Measurements from ENCODE around the gene TSPAN7. TPM values are rescaled to one million over a fixed set of nuclear protein-coding genes. Genes with fewer than 3 reads are reported as not detected.

Gene TSPAN7
- total RNA-seq, 2 experiments from 2014 or later, result 0.12 to 0.21 TPM

GRCh38 chrX:38694394-38694793 lies 133.1 kb downstream of the TSPAN7 start:
- no peak for DNase-seq
- no peaks in the 10 kb centered on the region for H3K4me1 Mint-ChIP-seq
- ChIA-PET CTCF (no interaction called here), POLR2A (no interaction called here)
- peaks cover 3% of the 10 kb centered on the region for H3K27me3 Mint-ChIP-seq
- H3K9me3 Mint-ChIP-seq, result peaks cover 1% of the 10 kb centered on the region
- H3K36me3 Mint-ChIP-seq (ENCODE audit: low read depth), result no peaks in the 10 kb centered on the region
- no peak overlapping the region for H3K27ac Mint-ChIP-seq
- no peak overlapping the region for H3K4me3 Mint-ChIP-seq

GRCh38 chrX:38697461-38697860 lies 136.1 kb downstream of the TSPAN7 start:
- H3K4me3 Mint-ChIP-seq, result no peak overlapping the region
- no peaks in the 10 kb centered on the region for H3K27me3 Mint-ChIP-seq
- no peaks in the 10 kb centered on the region for H3K36me3 Mint-ChIP-seq (ENCODE audit: low read depth)
- CTCF ChIA-PET, result no interaction called here
- POLR2A ChIA-PET, result no interaction called here
- DNase-seq, result no peak
- H3K4me1 Mint-ChIP-seq, result peaks cover 2% of the 10 kb centered on the region
- no peak overlapping the region for H3K27ac Mint-ChIP-seq
- peaks cover 1% of the 10 kb centered on the region for H3K9me3 Mint-ChIP-seq

DNA sequence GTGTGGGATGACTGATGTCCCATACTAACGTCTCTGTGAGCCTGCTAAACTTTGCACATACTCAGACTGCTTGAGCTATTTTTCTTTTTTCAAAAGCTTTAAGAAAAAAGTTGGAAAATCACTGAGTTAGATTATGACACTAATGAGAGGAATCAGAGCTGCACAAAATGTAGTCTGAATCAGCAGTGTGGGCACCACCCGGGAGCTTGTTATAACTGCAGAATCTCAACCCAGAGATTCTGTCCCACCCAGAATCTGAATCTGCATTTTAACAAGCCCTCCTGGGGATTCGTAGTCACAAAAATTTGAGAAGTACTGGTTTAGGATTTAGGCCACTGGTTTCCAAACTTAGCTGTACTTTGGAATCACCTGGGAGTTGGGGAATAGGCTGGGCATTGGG lies 137.8 kb downstream of the TSPAN7 start:
- no peaks in the 10 kb centered on the region for H3K27me3 Mint-ChIP-seq
- H3K9me3 Mint-ChIP-seq, result no peaks in the 10 kb centered on the region
- no peak overlapping the region for H3K27ac Mint-ChIP-seq
- H3K4me1 Mint-ChIP-seq, result peaks cover 2% of the 10 kb centered on the region
- no peaks in the 10 kb centered on the region for H3K36me3 Mint-ChIP-seq (ENCODE audit: low read depth)
- no peak overlapping the region for H3K4me3 Mint-ChIP-seq
- ChIA-PET POLR2A (no interaction called here), CTCF (no interaction called here)
- DNase-seq, result no peak

DNA sequence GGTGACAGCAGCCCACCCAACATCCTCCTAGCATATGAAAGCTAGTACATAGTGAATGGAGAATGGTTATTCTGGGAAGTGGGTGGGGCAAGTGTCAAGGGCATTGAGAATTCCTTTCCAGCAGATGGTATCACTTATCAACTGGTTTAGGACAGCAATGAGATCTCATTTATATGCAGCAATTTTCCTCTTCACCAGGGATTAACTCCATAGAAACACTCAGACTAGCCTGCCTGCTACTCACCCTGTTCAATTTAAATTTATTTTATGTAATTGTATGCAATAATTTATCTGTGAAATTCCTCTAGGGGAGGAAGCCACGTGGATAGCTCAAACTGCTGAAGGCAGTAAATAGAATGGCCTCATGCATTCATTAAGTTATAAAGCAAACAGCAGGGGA lies 138.4 kb downstream of the TSPAN7 start:
- Mint-ChIP-seq H3K36me3 (ENCODE audit: low read depth) (no peaks in the 10 kb centered on the region), H3K9me3 (no peaks in the 10 kb centered on the region), H3K27me3 (no peaks in the 10 kb centered on the region), H3K4me1 (peaks cover 8% of the 10 kb centered on the region), H3K4me3 (no peak overlapping the region), H3K27ac (no peak overlapping the region)
- CTCF ChIA-PET, result no interaction called here
- no peak for DNase-seq
- POLR2A ChIA-PET, result no interaction called here

- DNase-seq, result no peak
- Mint-ChIP-seq H3K4me3 (no peak overlapping the region), H3K36me3 (ENCODE audit: low read depth) (no peaks in the 10 kb centered on the region), H3K27me3 (no peaks in the 10 kb centered on the region), H3K4me1 (peaks cover 9% of the 10 kb centered on the region), H3K27ac (no peak overlapping the region), H3K9me3 (no peaks in the 10 kb centered on the region)
- ChIA-PET POLR2A (no interaction called here), CTCF (no interaction called here)
Measured at GRCh38 chrX:38701073-38701472, 139.7 kb downstream of the TSPAN7 start.

DNA sequence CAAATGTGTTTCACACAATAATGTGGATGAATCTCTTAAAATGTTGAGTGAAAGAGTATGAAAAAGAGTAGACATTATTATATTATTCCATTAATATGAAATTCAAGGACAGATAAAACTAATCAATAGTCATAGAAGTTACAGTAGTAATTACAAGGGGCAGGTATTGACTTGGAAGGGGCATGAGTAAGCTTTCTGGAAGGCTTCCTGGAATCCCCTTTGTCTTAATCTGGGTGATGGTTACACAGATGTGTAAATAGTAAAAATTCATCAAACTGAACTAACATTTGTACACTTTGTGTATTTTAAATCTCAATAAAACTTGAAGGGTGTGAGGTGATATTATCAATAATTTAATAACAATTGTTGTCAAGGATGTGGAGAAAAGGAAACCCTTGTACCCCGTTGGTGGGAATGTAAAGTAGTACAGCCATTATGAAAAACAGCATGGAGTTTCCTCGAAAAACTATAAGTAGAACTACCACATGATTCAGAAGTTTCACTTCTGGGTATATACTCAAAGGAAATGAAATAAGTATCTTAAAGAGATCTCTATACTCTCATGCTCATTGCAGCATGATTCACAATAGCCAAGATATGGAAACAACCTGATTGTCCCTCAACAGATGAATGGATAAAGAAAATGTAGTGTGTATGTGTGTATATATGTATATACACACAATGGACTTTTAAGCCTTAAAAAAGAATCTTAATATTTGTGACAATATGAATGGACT lies 143.0 kb downstream of the TSPAN7 start:
- H3K27me3 Mint-ChIP-seq, result peaks cover 3% of the 10 kb centered on the region

GRCh38 chrX:38717871-38718270 lies 156.5 kb downstream of the TSPAN7 start:
- POLR2A ChIA-PET, result no interaction called here
- peaks cover 2% of the 10 kb centered on the region for H3K36me3 Mint-ChIP-seq (ENCODE audit: low read depth)
- H3K27ac Mint-ChIP-seq, result no peak overlapping the region
- H3K27me3 Mint-ChIP-seq, result peaks cover 3% of the 10 kb centered on the region
- peaks cover 6% of the 10 kb centered on the region for H3K4me1 Mint-ChIP-seq
- no peaks in the 10 kb centered on the region for H3K9me3 Mint-ChIP-seq
- H3K4me3 Mint-ChIP-seq, result no peak overlapping the region
- CTCF ChIA-PET, result interaction anchor here (0.9 to 2.5 kb wide), 2 partner anchors 11 to 490 kb away, joined by 3 to 7 read pairs; no protein-coding TSS in a partner anchor
- DNase-seq, result peak; percentile 6

More for the DNA sequence above, 143.0 kb downstream of the TSPAN7 start:
- Mint-ChIP-seq H3K4me1 (peaks cover 9% of the 10 kb centered on the region), H3K9me3 (no peaks in the 10 kb centered on the region), H3K4me3 (no peak overlapping the region), H3K36me3 (ENCODE audit: low read depth) (no peaks in the 10 kb centered on the region), H3K27ac (peak overlapping the region; percentile 54)
- ChIA-PET POLR2A (no interaction called here), CTCF (no interaction called here)
- DNase-seq, result no peak

DNA sequence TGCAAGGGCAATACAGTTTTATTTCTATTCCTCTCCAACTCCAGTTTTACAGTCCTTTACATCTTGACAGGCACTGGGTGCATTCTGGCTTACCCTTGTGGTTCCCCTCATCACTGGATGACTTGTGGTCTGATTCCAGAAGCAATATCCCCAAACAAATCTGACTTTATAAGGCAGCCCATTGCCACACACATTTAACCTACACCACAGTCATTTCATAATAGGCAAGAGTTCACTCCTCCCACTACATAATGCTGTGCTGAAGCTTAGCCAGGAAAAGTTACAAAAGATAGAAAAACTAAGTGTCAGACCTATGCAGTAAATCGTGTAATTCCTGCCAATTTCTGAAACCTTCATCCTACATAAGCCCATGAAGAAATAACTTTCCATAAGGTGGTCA lies 157.0 kb downstream of the TSPAN7 start:
- Mint-ChIP-seq H3K27me3 (peaks cover 3% of the 10 kb centered on the region), H3K4me1 (peaks cover 6% of the 10 kb centered on the region), H3K36me3 (ENCODE audit: low read depth) (peaks cover 2% of the 10 kb centered on the region), H3K27ac (no peak overlapping the region), H3K9me3 (no peaks in the 10 kb centered on the region), H3K4me3 (no peak overlapping the region)
- no peak for DNase-seq
- ChIA-PET POLR2A (no interaction called here), CTCF (interaction anchor here (0.9 to 2.5 kb wide), 2 partner anchors 11 to 489 kb away, joined by 3 to 7 read pairs; no protein-coding TSS in a partner anchor)

DNA sequence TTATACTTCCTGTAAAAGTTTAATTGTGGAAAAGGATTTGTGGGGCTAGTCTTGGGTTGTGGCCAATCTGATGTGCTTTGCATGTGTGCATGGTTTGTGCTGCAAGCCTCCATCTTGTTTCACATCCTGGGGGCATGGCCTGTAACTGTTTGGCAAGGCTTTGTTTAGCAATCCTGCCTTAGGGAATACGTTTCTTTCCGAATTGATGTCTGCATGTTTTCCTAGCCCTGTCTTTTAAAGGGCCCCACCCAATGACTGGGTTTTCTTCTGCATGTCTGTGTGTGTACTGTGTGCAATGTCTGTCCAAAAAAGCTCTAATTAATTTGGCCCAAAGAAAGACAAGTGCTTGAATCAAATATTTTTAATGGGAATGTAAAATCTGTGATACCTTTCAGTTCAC lies 165.3 kb downstream of the TSPAN7 start:
- POLR2A ChIA-PET, result no interaction called here
- CTCF ChIA-PET, result no interaction called here
- Mint-ChIP-seq H3K27me3 (no peaks in the 10 kb centered on the region), H3K27ac (no peak overlapping the region), H3K9me3 (no peaks in the 10 kb centered on the region), H3K4me3 (no peak overlapping the region), H3K36me3 (ENCODE audit: low read depth) (no peaks in the 10 kb centered on the region), H3K4me1 (peaks cover 2% of the 10 kb centered on the region)
- no peak for DNase-seq

GRCh38 chrX:38727668-38728067 lies 166.3 kb downstream of the TSPAN7 start:
- no peaks in the 10 kb centered on the region for H3K4me1 Mint-ChIP-seq
- ChIA-PET CTCF (no interaction called here), POLR2A (no interaction called here)
- DNase-seq, result no peak
- H3K27ac Mint-ChIP-seq, result no peak overlapping the region
- H3K4me3 Mint-ChIP-seq, result no peak overlapping the region
- H3K9me3 Mint-ChIP-seq, result no peaks in the 10 kb centered on the region
- H3K36me3 Mint-ChIP-seq (ENCODE audit: low read depth), result no peaks in the 10 kb centered on the region
- no peaks in the 10 kb centered on the region for H3K27me3 Mint-ChIP-seq

- Mint-ChIP-seq H3K9me3 (no peaks in the 10 kb centered on the region), H3K36me3 (ENCODE audit: low read depth) (no peaks in the 10 kb centered on the region), H3K4me3 (no peak overlapping the region), H3K4me1 (no peaks in the 10 kb centered on the region), H3K27ac (no peak overlapping the region), H3K27me3 (peaks cover 3% of the 10 kb centered on the region)
- ChIA-PET POLR2A (no interaction called here), CTCF (no interaction called here)
- DNase-seq, result no peak
Measured at GRCh38 chrX:38732866-38733265, 171.5 kb downstream of the TSPAN7 start.

Other genes with a start within 250 kb of the TSPAN7 start
- 1 to 10 TPM; 5.3 to 5.9 TPM for gene RPGR, start 234.0 kb upstream of the TSPAN7 start, total RNA-seq
- not detected for gene OTC, start 208.9 kb upstream of the TSPAN7 start, total RNA-seq
- gene MID1IP1, start 239.9 kb downstream of the TSPAN7 start, total RNA-seq, result 10 to 100 TPM; 60.8 to 62.0 TPM